M059J (cell line): ENCODE data around the gene HOXD4. TPM values are rescaled to one million over a fixed set of nuclear protein-coding genes. Genes with fewer than 3 reads are reported as not detected.

Experiments used
- DNase-seq: peaks from one replicate; pipeline ENCODE4 v3.0.0-alpha.2; 2012; ENCODE audit warnings: low read depth
- total RNA-seq: library from RNA; depleted of rRNA; stranded (reverse); fragments of >200 nt; shearing (Covaris generic); gene quantifications from 2 replicates; pipeline ENCODE4 v1.2.3, GENCODE V29; 2014

HOXD4 gene
- total RNA-seq, 1 experiment from 2014 or later, result 0.05 TPM

- DNase-seq, result no peak
Observed at GRCh38 chr2:176170602-176171305, 19.4 kb downstream of the HOXD4 start.

- no peak for DNase-seq
Observed at GRCh38 chr2:176171351-176172006, 20.1 kb downstream of the HOXD4 start.

DNA sequence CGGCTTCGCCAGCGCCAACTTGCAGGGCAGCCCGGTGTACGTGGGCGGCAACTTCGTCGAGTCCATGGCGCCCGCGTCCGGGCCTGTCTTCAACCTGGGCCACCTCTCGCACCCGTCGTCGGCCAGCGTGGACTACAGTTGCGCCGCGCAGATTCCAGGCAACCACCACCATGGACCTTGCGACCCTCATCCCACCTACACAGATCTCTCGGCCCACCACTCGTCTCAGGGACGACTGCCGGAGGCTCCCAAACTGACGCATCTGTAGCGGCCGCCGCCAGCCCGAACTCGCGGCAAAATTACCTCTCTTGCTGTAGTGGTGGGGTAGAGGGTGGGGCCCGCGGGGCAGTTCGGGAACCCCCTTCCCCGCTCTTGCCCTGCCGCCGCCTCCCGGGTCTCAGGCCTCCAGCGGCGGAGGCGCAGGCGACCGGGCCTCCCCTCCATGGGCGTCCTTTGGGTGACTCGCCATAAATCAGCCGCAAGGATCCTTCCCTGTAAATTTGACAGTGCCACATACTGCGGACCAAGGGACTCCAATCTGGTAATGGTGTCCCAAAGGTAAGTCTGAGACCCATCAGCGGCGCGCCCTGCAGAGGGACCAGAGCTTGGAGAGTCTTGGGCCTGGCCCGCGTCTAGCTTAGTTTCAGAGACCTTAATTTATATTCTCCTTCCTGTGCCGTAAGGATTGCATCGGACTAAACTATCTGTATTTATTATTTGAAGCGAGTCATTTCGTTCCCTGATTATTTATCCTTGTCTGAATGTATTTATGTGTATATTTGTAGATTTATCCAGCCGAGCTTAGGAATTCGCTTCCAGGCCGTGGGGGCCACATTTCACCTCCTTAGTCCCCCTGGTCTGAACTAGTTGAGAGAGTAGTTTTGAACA lies 20.9 kb downstream of the HOXD4 start:
- no peak for DNase-seq

GRCh38 chr2:176172895-176173566 lies 21.7 kb downstream of the HOXD4 start:
- no peak for DNase-seq

GRCh38 chr2:176173567-176174381 lies 22.4 kb downstream of the HOXD4 start:
- DNase-seq, result no peak

GRCh38 chr2:176174382-176174823 lies 23.1 kb downstream of the HOXD4 start:
- DNase-seq, result peak; percentile 66

DNA sequence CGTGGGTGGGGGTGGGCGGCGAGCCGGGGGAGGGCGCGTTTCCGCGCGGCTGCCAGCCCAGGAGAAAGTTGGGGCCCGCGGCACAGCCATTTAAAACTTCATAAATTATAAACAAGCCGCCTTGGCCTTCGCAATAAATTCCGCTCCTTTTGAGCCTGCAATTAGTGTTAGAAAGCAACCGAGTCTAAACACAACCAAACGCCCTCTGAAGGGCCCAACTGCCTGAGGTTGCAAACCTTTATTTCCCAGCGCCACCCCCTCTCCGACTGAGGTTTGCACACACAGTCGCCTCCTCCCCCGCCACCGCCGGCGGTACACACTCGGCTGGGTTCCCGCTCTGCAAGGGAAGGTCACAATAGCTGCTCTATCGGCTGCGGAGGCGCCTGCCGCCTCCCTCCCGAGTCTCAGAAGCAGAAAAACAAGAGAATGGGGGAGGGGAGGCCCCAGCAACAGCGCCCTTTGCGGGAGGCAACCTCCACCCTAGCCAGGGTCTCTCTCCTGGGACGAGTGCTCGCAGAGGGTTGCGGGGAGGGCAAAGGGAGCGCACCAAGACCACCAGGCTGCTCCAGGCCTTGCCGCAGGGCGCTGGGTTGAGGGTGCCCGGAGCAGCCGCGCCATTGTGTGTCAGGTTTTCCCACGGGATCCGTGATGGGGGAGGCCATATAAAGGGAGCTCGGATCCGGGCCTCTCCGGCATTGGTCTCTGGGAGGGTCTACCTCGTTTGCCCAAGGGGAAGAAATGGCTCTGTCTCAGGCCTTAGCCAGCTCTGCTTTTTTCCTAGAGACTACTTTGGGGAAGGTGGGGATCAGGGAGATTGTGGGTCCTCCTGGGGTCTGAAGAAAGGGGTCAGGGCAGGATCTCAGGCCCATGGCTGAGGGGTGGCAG lies 23.7 kb downstream of the HOXD4 start:
- no peak for DNase-seq

- DNase-seq, result no peak
Observed at GRCh38 chr2:176175709-176176607, 24.6 kb downstream of the HOXD4 start.

- no peak for DNase-seq
Observed at GRCh38 chr2:176177580-176178037, 26.3 kb downstream of the HOXD4 start.

GRCh38 chr2:176178038-176178756 lies 26.8 kb downstream of the HOXD4 start:
- DNase-seq, result peak; percentile 24

GRCh38 chr2:176178757-176179295 lies 27.5 kb downstream of the HOXD4 start:
- DNase-seq, result peak; percentile 36

GRCh38 chr2:176181551-176181950 lies 30.2 kb downstream of the HOXD4 start:
- no peak for DNase-seq

- no peak for DNase-seq
Observed at GRCh38 chr2:176182671-176183070, 31.3 kb downstream of the HOXD4 start.

DNA sequence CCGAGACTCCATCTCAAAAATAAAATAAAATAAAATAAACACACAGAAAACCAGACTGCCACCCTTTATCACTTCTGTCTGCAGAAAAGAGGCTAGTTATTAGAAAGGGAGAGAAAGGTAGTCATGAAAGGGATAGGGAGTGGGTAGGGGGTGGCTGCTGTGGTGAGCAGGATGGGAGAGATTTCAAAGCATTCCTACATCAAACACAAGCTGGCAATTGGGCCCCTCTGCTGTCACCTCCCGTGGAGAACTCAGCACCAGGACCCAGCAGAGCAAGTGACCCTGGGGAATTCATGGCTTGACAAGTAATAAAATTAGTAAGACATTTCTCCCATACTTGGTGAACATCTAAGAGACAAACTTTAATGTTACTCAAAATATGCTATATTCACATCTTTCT lies 33.4 kb downstream of the HOXD4 start:
- no peak for DNase-seq

GRCh38 chr2:176186024-176186423 lies 34.7 kb downstream of the HOXD4 start:
- no peak for DNase-seq

DNA sequence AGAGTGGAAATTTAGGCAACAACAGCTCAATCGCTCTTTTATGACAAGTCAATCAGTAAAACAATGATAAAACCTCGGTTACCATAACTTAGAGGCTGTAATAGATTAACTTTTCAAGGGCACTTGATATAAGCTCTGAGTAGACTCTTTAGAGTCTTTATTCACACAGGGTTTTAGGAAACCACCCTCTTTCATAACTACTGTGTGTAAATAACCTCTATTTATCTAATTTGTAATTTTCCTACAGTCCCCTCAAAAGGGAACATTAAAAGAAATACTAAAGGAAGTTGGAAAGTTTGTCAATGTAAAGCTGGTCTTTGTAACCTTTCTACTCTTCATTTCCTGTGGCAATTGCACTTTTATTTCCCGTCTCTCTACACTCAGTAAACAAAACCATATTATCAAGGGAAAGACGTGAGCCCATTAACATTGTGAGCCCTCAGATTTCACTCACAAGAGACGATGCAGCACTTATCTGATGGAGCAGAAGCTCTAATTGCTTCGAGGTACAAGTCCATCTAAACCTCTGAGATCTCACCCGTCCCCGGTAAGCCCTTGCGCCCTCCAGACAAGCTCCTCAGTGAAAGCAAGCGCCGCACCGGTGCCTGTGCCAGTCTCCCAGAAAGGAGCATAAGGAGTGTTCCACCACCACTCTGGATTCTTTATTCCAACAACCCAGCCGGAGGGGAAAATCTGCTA lies 36.0 kb downstream of the HOXD4 start:
- peak; percentile 10 for DNase-seq
